AG04450 (cell line): ENCODE data around the gene MYO10. TPM values are rescaled to one million over a fixed set of nuclear protein-coding genes. Genes with fewer than 3 reads are reported as not detected.
"Not testable (repeated sequence)": the region's sequence is repeated elsewhere in the genome, so short reads cannot be mapped to it uniquely, and the experiment has no call there.

Experiments used
- CTCF ChIA-PET: fragments of 300-600, 350-600 bp; formaldehyde crosslinking; extraction: SDS; loops from one replicate; lab custom pipeline; 2022; ENCODE audit warnings: antibody characterized with exemption, inconsistent platforms; lab: Charles Lee
- POLR2A ChIA-PET: fragments of 350-600 bp; formaldehyde crosslinking; extraction: SDS; loops from one replicate; lab custom pipeline; 2021; ENCODE audit warnings: antibody characterized with exemption, inconsistent platforms; lab: Yijun Ruan, JAX
- DNase-seq: peaks from one replicate; pipeline ENCODE4 v3.0.0-alpha.2; 2011; ENCODE audit warnings: low read depth, low spot score
- H3K27ac ChIP-seq: one replicate; pipeline ENCODE4 v1.5.1; 2012; ENCODE audit warnings: low read depth, low read length, control low read depth
- H3K27me3 ChIP-seq: one replicate; pipeline ENCODE4 v1.6.0; 2012; ENCODE audit warnings: low read length; ENCODE audit not compliant: control insufficient read depth, insufficient read depth
- H3K4me3 ChIP-seq: 2 replicates; pipeline ENCODE4 v1.5.1; 2011; ENCODE audit warnings: mild to moderate bottlenecking, low read depth, low read length, control low read depth
- H3K9me3 ChIP-seq: 2 replicates; pipeline ENCODE4 v1.5.1; 2012; ENCODE audit warnings: low read length; ENCODE audit not compliant: control insufficient read depth, insufficient read depth
- polyA plus RNA-seq: library from polyadenylated mRNA; depleted of rRNA; stranded (reverse); fragments of >200 nt; gene quantifications from 2 replicates; pipeline ENCODE4 v1.2.3, GENCODE V29; 2011
- TF ChIP-seq, protein P1 (sequence below): IDR thresholded peaks from 2 replicates; pipeline ENCODE4 v1.5.1; 2011; ENCODE audit warnings: low read depth, low read length, control low read depth, inconsistent platforms

Gene MYO10
- polyA plus RNA-seq, 1 experiment: 37.0 TPM

DNA sequence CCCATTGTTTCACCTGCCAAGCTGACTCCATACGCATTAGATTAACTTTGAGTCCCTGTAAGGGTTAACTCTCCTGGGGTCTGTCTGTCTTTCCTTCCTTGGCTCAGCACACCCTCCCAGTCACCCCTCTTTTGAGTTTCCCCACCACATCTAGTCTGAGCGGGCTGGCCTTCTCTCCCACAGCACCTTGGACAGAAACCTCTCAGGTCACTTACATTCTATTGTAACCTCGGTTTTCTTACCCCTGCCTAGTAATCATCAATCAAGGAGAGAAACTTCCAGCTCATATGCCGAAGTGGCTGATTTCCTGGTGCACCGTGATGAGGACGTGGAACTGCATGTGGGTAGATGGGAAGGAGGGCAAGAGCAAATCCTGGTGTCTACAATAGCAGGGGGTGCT lies 102.1 kb downstream of the MYO10 start:
- ChIA-PET CTCF (interaction anchor here (1.4 kb wide), 1 partner anchor 356 kb away, joined by 4 read pairs; no protein-coding TSS in a partner anchor), POLR2A (no interaction called here)
- H3K4me3 ChIP-seq: no peak overlapping the region
- H3K9me3 ChIP-seq: no peaks in the 10 kb centered on the region
- no peak overlapping the region for H3K27ac ChIP-seq
- H3K27me3 ChIP-seq: no peaks in the 10 kb centered on the region
- no peak for DNase-seq
- TF ChIP-seq, protein P1, sequence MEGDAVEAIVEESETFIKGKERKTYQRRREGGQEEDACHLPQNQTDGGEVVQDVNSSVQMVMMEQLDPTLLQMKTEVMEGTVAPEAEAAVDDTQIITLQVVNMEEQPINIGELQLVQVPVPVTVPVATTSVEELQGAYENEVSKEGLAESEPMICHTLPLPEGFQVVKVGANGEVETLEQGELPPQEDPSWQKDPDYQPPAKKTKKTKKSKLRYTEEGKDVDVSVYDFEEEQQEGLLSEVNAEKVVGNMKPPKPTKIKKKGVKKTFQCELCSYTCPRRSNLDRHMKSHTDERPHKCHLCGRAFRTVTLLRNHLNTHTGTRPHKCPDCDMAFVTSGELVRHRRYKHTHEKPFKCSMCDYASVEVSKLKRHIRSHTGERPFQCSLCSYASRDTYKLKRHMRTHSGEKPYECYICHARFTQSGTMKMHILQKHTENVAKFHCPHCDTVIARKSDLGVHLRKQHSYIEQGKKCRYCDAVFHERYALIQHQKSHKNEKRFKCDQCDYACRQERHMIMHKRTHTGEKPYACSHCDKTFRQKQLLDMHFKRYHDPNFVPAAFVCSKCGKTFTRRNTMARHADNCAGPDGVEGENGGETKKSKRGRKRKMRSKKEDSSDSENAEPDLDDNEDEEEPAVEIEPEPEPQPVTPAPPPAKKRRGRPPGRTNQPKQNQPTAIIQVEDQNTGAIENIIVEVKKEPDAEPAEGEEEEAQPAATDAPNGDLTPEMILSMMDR: no peak

DNA sequence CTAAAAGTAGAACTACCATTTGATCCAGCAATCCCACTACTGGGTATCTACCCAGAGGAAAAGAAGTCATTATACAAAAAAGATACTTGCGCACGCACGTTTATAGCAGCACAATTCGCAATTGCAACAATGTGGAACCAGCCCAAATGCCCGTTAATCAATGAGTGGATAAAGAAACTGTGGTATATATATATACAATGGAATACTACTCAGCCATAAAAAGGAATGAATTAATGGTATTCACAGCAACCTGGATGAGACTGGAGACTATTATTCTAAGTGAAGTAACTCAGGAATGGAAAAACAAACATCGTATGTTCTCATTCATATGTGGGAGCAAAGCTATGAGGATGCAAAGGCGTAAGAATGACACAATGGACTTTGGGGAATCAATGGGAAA lies 104.8 kb downstream of the MYO10 start:
- POLR2A ChIA-PET, H3K4me3 ChIP-seq, H3K27me3 ChIP-seq, H3K9me3 ChIP-seq, DNase-seq, H3K27ac ChIP-seq: not testable (repeated sequence)
- CTCF ChIA-PET: interaction anchor here (1.6 kb wide), 1 partner anchor 301 kb away, joined by 6 read pairs; no protein-coding TSS in a partner anchor

- Histone ChIP-seq H3K9me3 (no peaks in the 10 kb centered on the region), H3K27me3 (no peaks in the 10 kb centered on the region), H3K27ac (no peak overlapping the region), H3K4me3 (no peak overlapping the region)
- ChIA-PET CTCF (no interaction called here), POLR2A (no interaction called here)
- no peak for DNase-seq
- TF ChIP-seq, protein P1: no peak
Measured at GRCh38 chr5:16827755-16828154, 108.3 kb downstream of the MYO10 start.

- Histone ChIP-seq H3K27ac (no peak overlapping the region), H3K9me3 (no peaks in the 10 kb centered on the region), H3K27me3 (no peaks in the 10 kb centered on the region), H3K4me3 (no peak overlapping the region)
- TF ChIP-seq, protein P1: no peak
- POLR2A ChIA-PET: interaction anchor here (0.6 kb wide), 1 partner anchor 11 kb away, joined by 3 read pairs; no protein-coding TSS in a partner anchor
- no peak for DNase-seq
- CTCF ChIA-PET: interaction anchor here (0.5 kb wide), 1 partner anchor 48 kb away, joined by 8 read pairs; no protein-coding TSS in a partner anchor
Measured at GRCh38 chr5:16826379-16827125, 109.5 kb downstream of the MYO10 start.

DNA sequence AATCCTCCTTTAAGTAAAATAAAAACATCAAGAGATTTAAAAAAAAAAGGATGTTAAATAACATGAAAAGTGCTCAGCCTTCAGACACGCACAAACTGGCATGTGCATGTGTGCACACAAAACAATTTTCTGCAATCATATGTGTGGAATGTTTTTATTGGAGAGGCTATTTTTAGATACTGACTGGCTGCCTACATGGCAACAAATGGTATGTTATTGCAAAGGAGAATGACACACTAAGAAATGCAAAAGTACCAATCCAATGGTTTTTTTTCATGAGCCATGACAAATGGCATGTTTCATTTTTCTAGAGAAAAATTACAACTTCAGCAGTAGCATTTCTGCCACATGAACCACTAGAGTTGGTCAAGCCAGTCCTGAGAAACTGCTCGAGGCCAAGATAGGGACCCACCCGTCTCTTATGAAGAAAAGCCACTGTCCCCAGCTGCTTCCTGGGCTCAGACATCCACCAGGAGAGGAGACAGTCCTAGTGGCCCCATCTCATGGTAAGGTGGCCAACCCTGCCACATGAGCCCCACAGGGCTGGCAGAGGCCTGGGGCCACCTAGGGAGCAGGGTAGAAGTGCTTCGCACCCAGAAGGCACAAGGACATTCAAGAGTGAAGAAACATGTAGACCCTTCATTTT lies 116.4 kb downstream of the MYO10 start:
- peak; percentile 29 for DNase-seq
- CTCF ChIA-PET: interaction anchor here (0.6 to 2.0 kb wide), 3 partner anchors 28 to 370 kb away, joined by 3 to 4 read pairs (median 4); no protein-coding TSS in a partner anchor
- TF ChIP-seq, protein P1: no peak
- Histone ChIP-seq H3K4me3 (no peak overlapping the region), H3K27me3 (no peaks in the 10 kb centered on the region), H3K27ac (peak overlapping the region; percentile 90), H3K9me3 (no peaks in the 10 kb centered on the region)
- POLR2A ChIA-PET: no interaction called here
